Measurements from ENCODE around the gene DLGAP1. TPM values are rescaled to one million over a fixed set of nuclear protein-coding genes. Genes with fewer than 3 reads are reported as not detected.
"Not testable (repeated sequence)": the region's sequence is repeated elsewhere in the genome, so short reads cannot be mapped to it uniquely, and the experiment has no call there.

DLGAP1 gene
- total RNA-seq, 1 donor from 2014 or later = 18.5 TPM

DNA sequence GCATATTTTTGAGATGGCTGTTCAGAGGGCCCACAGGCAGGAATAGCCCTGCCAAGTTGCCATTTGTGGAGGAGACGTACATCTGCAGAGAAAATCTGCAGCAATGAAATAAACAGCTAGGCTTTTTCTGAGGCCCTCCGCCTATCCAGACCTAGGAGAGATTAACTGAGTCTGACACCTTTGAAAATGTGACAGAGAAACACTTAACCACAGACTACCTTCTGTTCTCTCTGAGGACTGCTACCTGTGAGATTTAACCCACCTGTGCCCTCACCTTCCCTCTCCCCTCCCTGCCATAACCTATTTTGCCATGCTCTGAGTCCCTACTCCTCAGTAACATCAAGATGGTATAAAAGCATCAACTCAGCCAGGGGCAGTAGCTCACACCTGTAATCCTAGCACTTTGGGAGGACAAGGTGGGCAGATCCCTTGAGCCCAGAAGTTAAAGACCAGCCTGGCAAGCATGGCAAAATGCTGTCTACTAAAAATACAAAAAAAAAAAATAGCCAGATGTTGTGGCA is 844.9 kb downstream of the DLGAP1 start:
- H2AFZ ChIP-seq (replicated peaks) = no peak overlapping the region
- peaks cover 43% of the 10 kb centered on the region for H3K79me2 ChIP-seq (ENCODE audit: low read depth)
- H3K4me3 ChIP-seq = no peak overlapping the region
- peak overlapping the region; percentile 21 for H3K27ac Mint-ChIP-seq
- no peak for TF ChIP-seq EZH2phosphoT487 (IDR thresholded peaks at IDR 0.05)
- no peak for TF ChIP-seq EZH2 (IDR thresholded peaks at IDR 0.05)
- TF ChIP-seq, protein P1, sequence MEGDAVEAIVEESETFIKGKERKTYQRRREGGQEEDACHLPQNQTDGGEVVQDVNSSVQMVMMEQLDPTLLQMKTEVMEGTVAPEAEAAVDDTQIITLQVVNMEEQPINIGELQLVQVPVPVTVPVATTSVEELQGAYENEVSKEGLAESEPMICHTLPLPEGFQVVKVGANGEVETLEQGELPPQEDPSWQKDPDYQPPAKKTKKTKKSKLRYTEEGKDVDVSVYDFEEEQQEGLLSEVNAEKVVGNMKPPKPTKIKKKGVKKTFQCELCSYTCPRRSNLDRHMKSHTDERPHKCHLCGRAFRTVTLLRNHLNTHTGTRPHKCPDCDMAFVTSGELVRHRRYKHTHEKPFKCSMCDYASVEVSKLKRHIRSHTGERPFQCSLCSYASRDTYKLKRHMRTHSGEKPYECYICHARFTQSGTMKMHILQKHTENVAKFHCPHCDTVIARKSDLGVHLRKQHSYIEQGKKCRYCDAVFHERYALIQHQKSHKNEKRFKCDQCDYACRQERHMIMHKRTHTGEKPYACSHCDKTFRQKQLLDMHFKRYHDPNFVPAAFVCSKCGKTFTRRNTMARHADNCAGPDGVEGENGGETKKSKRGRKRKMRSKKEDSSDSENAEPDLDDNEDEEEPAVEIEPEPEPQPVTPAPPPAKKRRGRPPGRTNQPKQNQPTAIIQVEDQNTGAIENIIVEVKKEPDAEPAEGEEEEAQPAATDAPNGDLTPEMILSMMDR (IDR thresholded peaks at IDR 0.05) = no peak
- no peaks in the 10 kb centered on the region for H4K20me1 ChIP-seq (ENCODE audit: low read depth)
- no peaks in the 10 kb centered on the region for H3K27me3 ChIP-seq
- H3K36me3 Mint-ChIP-seq = peaks cover 20% of the 10 kb centered on the region
- H3K27me3 Mint-ChIP-seq (ENCODE audit: insufficient read depth, low read depth) = peaks cover 5% of the 10 kb centered on the region
- H3F3A ChIP-seq (ENCODE audit: low read depth) = peaks cover 37% of the 10 kb centered on the region
- H3K9ac ChIP-seq = no peak overlapping the region
- peaks cover 2% of the 10 kb centered on the region for H3K9me3 Mint-ChIP-seq
- H3K27ac ChIP-seq = no peak overlapping the region
- no peak overlapping the region for H3K4me2 ChIP-seq
- peaks cover 43% of the 10 kb centered on the region for H3K4me1 ChIP-seq
- no peaks in the 10 kb centered on the region for H3K36me3 ChIP-seq
- no peaks in the 10 kb centered on the region for H3K9me3 ChIP-seq (ENCODE audit: low read depth)
- H3K4me1 Mint-ChIP-seq = peaks cover 58% of the 10 kb centered on the region
- H3K4me3 Mint-ChIP-seq = peak overlapping the region; percentile 51
- no peak for DNase-seq (ENCODE audit: low spot score)

GRCh38 chr18:3608488-3608887 is 846.6 kb downstream of the DLGAP1 start:
- Histone ChIP-seq H3F3A (ENCODE audit: low read depth) (peaks cover 48% of the 10 kb centered on the region), H4K20me1 (ENCODE audit: low read depth) (no peaks in the 10 kb centered on the region), H3K9me3 (ENCODE audit: low read depth) (no peaks in the 10 kb centered on the region), H2AFZ (replicated peaks) (no peak overlapping the region), H3K4me1 (peaks cover 38% of the 10 kb centered on the region), H3K79me2 (ENCODE audit: low read depth) (peaks cover 52% of the 10 kb centered on the region), H3K27me3 (no peaks in the 10 kb centered on the region), H3K4me2 (no peak overlapping the region), H3K9ac (no peak overlapping the region), H3K4me3 (no peak overlapping the region), H3K36me3 (no peaks in the 10 kb centered on the region), H3K27ac (no peak overlapping the region)
- H3K27ac Mint-ChIP-seq = peak overlapping the region; percentile 95
- peaks cover 2% of the 10 kb centered on the region for H3K9me3 Mint-ChIP-seq
- no peak overlapping the region for H3K4me3 Mint-ChIP-seq
- TF ChIP-seq, protein P1 (IDR thresholded peaks at IDR 0.05) = no peak
- no peak for TF ChIP-seq EZH2phosphoT487 (IDR thresholded peaks at IDR 0.05)
- TF ChIP-seq EZH2 (IDR thresholded peaks at IDR 0.05) = no peak
- no peak for DNase-seq (ENCODE audit: low spot score)
- H3K4me1 Mint-ChIP-seq = peaks cover 51% of the 10 kb centered on the region
- peaks cover 5% of the 10 kb centered on the region for H3K27me3 Mint-ChIP-seq (ENCODE audit: insufficient read depth, low read depth)
- H3K36me3 Mint-ChIP-seq = peaks cover 20% of the 10 kb centered on the region

- H4K20me1 ChIP-seq (ENCODE audit: low read depth); H2AFZ ChIP-seq (replicated peaks); H3K36me3 ChIP-seq; H3K4me3 Mint-ChIP-seq; H3K9me3 Mint-ChIP-seq; H3K4me3 ChIP-seq; H3K9me3 ChIP-seq (ENCODE audit: low read depth); H3K4me2 ChIP-seq; H3K27me3 ChIP-seq; H3K9ac ChIP-seq; H3K27ac ChIP-seq; H3K27me3 Mint-ChIP-seq (ENCODE audit: insufficient read depth, low read depth); DNase-seq (ENCODE audit: low spot score): not testable (repeated sequence)
- Histone ChIP-seq H3K4me1 (peaks cover 36% of the 10 kb centered on the region), H3F3A (ENCODE audit: low read depth) (peaks cover 49% of the 10 kb centered on the region), H3K79me2 (ENCODE audit: low read depth) (peaks cover 52% of the 10 kb centered on the region)
- peaks cover 51% of the 10 kb centered on the region for H3K4me1 Mint-ChIP-seq
- H3K27ac Mint-ChIP-seq = peak overlapping the region; percentile 95
- H3K36me3 Mint-ChIP-seq = peaks cover 20% of the 10 kb centered on the region
Observed at GRCh38 chr18:3608099-3608453, 847.0 kb downstream of the DLGAP1 start.

GRCh38 chr18:3607309-3608098 is 847.6 kb downstream of the DLGAP1 start:
- TF ChIP-seq EZH2 (IDR thresholded peaks at IDR 0.05) = no peak
- TF ChIP-seq, protein P1 (IDR thresholded peaks at IDR 0.05) = no peak
- no peak for TF ChIP-seq EZH2phosphoT487 (IDR thresholded peaks at IDR 0.05)
- Histone ChIP-seq H3K4me2 (no peak overlapping the region), H3K36me3 (no peaks in the 10 kb centered on the region), H3K9ac (no peak overlapping the region), H3F3A (ENCODE audit: low read depth) (peaks cover 54% of the 10 kb centered on the region), H2AFZ (replicated peaks) (no peak overlapping the region), H3K27ac (no peak overlapping the region), H3K9me3 (ENCODE audit: low read depth) (no peaks in the 10 kb centered on the region), H4K20me1 (ENCODE audit: low read depth) (no peaks in the 10 kb centered on the region), H3K4me1 (peaks cover 38% of the 10 kb centered on the region), H3K27me3 (no peaks in the 10 kb centered on the region), H3K79me2 (ENCODE audit: low read depth) (peaks cover 52% of the 10 kb centered on the region), H3K4me3 (no peak overlapping the region)
- peak overlapping the region; percentile 74 for H3K4me3 Mint-ChIP-seq
- peaks cover 20% of the 10 kb centered on the region for H3K36me3 Mint-ChIP-seq
- H3K27me3 Mint-ChIP-seq (ENCODE audit: insufficient read depth, low read depth) = peaks cover 5% of the 10 kb centered on the region
- peaks cover 47% of the 10 kb centered on the region for H3K4me1 Mint-ChIP-seq
- H3K27ac Mint-ChIP-seq = peak overlapping the region; percentile 91
- peaks cover 2% of the 10 kb centered on the region for H3K9me3 Mint-ChIP-seq
- no peak for DNase-seq (ENCODE audit: low spot score)

- not testable (repeated sequence) for H2AFZ ChIP-seq (replicated peaks); H4K20me1 ChIP-seq (ENCODE audit: low read depth); H3K27me3 Mint-ChIP-seq (ENCODE audit: insufficient read depth, low read depth); H3K9ac ChIP-seq; H3K9me3 ChIP-seq (ENCODE audit: low read depth); H3K27me3 ChIP-seq; DNase-seq (ENCODE audit: low spot score); H3K36me3 ChIP-seq; H3K9me3 Mint-ChIP-seq
- peaks cover 42% of the 10 kb centered on the region for H3K4me1 ChIP-seq
- H3K27ac ChIP-seq = peak overlapping the region; percentile 91
- peak overlapping the region; percentile 75 for H3K4me2 ChIP-seq
- Mint-ChIP-seq H3K4me1 (peaks cover 46% of the 10 kb centered on the region), H3K36me3 (peaks cover 20% of the 10 kb centered on the region), H3K27ac (peak overlapping the region; percentile 80), H3K4me3 (peak overlapping the region; percentile 74)
- H3F3A ChIP-seq (ENCODE audit: low read depth) = peaks cover 59% of the 10 kb centered on the region
- peak overlapping the region; percentile 52 for H3K4me3 ChIP-seq
- H3K79me2 ChIP-seq (ENCODE audit: low read depth) = peaks cover 52% of the 10 kb centered on the region
Observed at GRCh38 chr18:3606863-3607262, 848.2 kb downstream of the DLGAP1 start.
